Adrenal gland (tissue), 12 donors: Measurements from ENCODE around the gene TOM1L1. TPM values are rescaled to one million over a fixed set of nuclear protein-coding genes. Genes with fewer than 3 reads are reported as not detected.

ENCODE experiments used
- DNase-seq, 7 donors: peaks; one replicate each; pipeline ENCODE4 v3.0.0-alpha.2; 2019 to 2020
- H3K27ac ChIP-seq, 5 donors: fragments of 200-600 bp; sonication (generic) in 4 of 5; 1 replicate in 3 of 5; 2 replicates in 2 of 5; pipeline versions ENCODE4 v1.5.1 to v1.8.0; 2016 to 2020; ENCODE audit warnings: mild to moderate bottlenecking in 1 of 5
- H3K27me3 ChIP-seq: fragments of 200-600 bp; 2 replicates; pipeline ENCODE4 v1.8.0; 2021
- H3K36me3 ChIP-seq, 2 donors: fragments of 200-600 bp; replicated peaks in 1 of 2; 1 replicate in 1 of 2; 2 replicates in 1 of 2; pipeline versions ENCODE4 v1.5.1 to v1.8.0; 2018 to 2022
- H3K4me1 ChIP-seq, 2 donors: fragments of 200-600 bp; replicated peaks in 1 of 2; 1 replicate in 1 of 2; 2 replicates in 1 of 2; pipeline versions ENCODE4 v1.5.1 to v1.8.0; 2018 to 2021
- H3K4me3 ChIP-seq, 4 donors: fragments of 200-600 bp; sonication (generic) in 3 of 4; one replicate each; pipeline ENCODE4 v1.5.1; 2016 to 2018
- H3K9me3 ChIP-seq, 3 donors: fragments of 200-600 bp; sonication (generic) in 1 of 3; replicated peaks in 1 of 3; 1 replicate in 2 of 3; 2 replicates in 1 of 3; pipeline versions ENCODE4 v1.5.1 to v1.8.0; 2016 to 2021
- CTCF ChIP-seq, 6 experiments: fragments of 450-650 bp in 4 of 6; fragments of 200-600 bp in 2 of 6; sonication (generic) in 1 of 6; IDR thresholded peaks; 1 replicate in 5 of 6; 2 replicates in 1 of 6; pipeline versions ENCODE4 v1.5.1 to v1.8.0; 2016 to 2021; ENCODE audit warnings: antibody characterized with exemption in 6 of 6, mild to moderate bottlenecking in 2 of 6, moderate library complexity in 1 of 6
- POLR2A ChIP-seq, 2 donors: fragments of 450-650 bp; IDR thresholded peaks; one replicate each; pipeline ENCODE4 v1.6.1; 2017; ENCODE audit warnings: antibody characterized with exemption in 2 of 2, mild to moderate bottlenecking in 2 of 2, moderate library complexity in 1 of 2
- WGBS, 4 donors: extraction: QIAGEN DNeasy Blood & Tissue Kit in 2 of 4; methylation state at CpG; one replicate each; pipeline versions ENCODE4 v1.1.5 to v1.1.7; 2013 to 2017; 5-methylcytosine and 5-hydroxymethylcytosine counted together
- intact Hi-C, 2 donors: fragments of 100-400 bp; cut with DNase I; formaldehyde crosslinking; loops; one replicate each; pipeline versions ENCODE4 v1.14.1 to v1.15.0; 2022 to 2023
- polyA plus RNA-seq, 3 donors: library from polyadenylated mRNA; stranded (reverse); fragments of 200-250 nt in 2 of 3; fragments of 350-450 nt in 1 of 3; fragmentation: Illumina TruSeq in 1 of 3; extraction: RNeasy Lipid Tissue Mini Kit (QIAGEN cat#74804) in 1 of 3; gene quantifications; one replicate each; pipeline ENCODE4 v1.2.3, GENCODE V29; 2013 to 2014
- small RNA-seq, 2 donors: library from RNA; depleted of rRNA; stranded (forward); fragments of <200 nt; gene quantifications; one replicate each; pipeline ENCODE3, GENCODE V24; 2016
- total RNA-seq, 9 donors: library from RNA; depleted of rRNA in 4 of 9; stranded (reverse); fragments of >200 nt in 4 of 9; fragments of 120-200 nt in 1 of 9; fragmentation: NEBNext Ultra II Directional in 1 of 9; extraction: Animal tissue kit (Norgen Biotek cat#: 25700) in 1 of 9; gene quantifications; one replicate each; pipeline versions ENCODE4 v1.1.0 to v1.2.4, GENCODE V29; 2013 to 2023
- donor health status: healthy with polysubstance abuse.
- donor health status: Bipolar disorder and iron deficiency.
- donor health status: DM: yes; HTN: yes; CAD: no.
- donor health status: DM: no; HTN: no; CAD: no.
- donor health status: DM: no; HTN: no; CAD: no.
- donor health status: DM: yes; HTN: yes; CAD: no.

The TOM1L1 gene
- total and polyA plus RNA-seq, 12 donors: 8.1 to 44.0 (median 31.9) TPM

DNA sequence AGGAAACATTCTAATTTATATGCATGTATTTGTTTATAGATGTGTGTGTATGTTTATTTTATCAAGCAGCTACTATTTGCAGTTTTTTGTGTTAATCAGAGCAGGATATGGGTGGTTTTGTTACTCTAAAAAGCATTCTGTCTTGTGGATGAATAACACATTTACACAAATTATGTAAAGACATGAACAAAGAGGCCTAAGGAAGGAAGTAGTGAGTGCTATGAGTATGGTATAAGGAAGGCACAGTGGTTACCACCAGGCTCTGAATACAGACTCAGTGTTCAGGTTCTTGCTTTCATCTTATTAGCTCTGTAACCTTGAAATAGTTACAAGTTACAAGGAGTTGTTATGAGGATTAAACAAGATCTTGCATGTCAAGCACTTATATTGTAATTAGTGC is 101.8 kb downstream of the TOM1L1 start:
- no peaks in the 10 kb centered on the region for H3K9me3 ChIP-seq
- DNase-seq: no peak
- H3K4me3 ChIP-seq: no peak overlapping the region
- no peak for TF ChIP-seq CTCF (IDR thresholded peaks at IDR 0.05)
- no peak for TF ChIP-seq POLR2A (IDR thresholded peaks at IDR 0.05)
- H3K27me3 ChIP-seq: no peaks in the 10 kb centered on the region
- H3K4me1 ChIP-seq: no peaks in the 10 kb centered on the region
- intact Hi-C loops: no loop called here
- no peak overlapping the region for H3K27ac ChIP-seq
- no peaks in the 10 kb centered on the region for H3K36me3 ChIP-seq

DNA sequence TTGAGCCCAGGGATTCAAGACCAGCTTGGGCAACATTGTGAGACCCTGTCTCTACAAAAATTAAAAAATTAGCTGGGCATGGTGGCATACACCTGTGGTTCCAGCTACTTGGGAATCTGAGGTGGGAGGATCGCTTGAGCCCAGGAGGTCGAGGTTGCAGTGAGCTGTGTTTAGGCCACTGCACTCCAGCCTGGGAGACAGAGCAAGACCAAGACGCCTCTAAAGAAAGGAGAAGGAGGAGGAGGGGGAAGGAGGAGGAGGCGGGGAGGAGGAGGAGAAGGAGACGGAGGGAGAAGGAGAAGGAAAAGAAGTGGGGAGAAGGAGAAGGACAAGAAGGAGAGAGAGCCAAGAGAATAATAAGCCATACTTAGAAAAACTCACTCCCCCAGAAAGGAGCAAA is 103.8 kb downstream of the TOM1L1 start:
- H3K9me3 ChIP-seq: no peaks in the 10 kb centered on the region
- no peak overlapping the region for H3K4me3 ChIP-seq

DNA sequence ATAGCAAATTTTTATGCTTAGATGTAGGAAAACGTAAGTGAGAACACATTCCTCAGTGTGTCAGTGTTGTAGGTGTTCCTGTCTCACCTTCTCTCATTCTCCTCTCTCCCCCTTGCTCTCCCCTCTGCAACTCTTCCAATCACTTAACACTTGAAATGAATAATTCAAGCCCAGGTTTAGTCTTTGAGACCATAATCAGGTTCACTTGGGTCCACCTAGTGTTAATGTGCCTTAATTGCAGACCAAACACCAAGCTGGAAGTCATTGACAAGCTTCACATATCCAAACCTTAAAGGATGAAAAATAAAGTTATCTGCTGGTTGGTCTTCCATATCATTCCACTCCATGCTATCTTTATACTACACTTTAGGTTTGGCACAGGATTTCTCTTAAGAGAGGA is 104.9 kb downstream of the TOM1L1 start:
- Histone ChIP-seq H3K9me3 (no peaks in the 10 kb centered on the region), H3K4me1 (no peaks in the 10 kb centered on the region), H3K27me3 (no peaks in the 10 kb centered on the region), H3K27ac (no peak overlapping the region), H3K4me3 (no peak overlapping the region), H3K36me3 (no peaks in the 10 kb centered on the region)
- TF ChIP-seq POLR2A (IDR thresholded peaks at IDR 0.05): no peak
- peak in 3 of 6 experiments; percentile 20 to 25 (median 24) for TF ChIP-seq CTCF (IDR thresholded peaks at IDR 0.05)
- DNase-seq: no peak
- 83 to 98% (median 95%) methylated on average over 1 of the region's 1 CpG for WGBS, 4 donors
- intact Hi-C loops: no loop called here

More for the DNA sequence above, 103.8 kb downstream of the TOM1L1 start:
- Histone ChIP-seq H3K4me1 (no peaks in the 10 kb centered on the region), H3K27ac (no peak overlapping the region), H3K36me3 (no peaks in the 10 kb centered on the region), H3K27me3 (no peaks in the 10 kb centered on the region)
- no peak for TF ChIP-seq CTCF (IDR thresholded peaks at IDR 0.05)
- no peak for TF ChIP-seq POLR2A (IDR thresholded peaks at IDR 0.05)
- intact Hi-C loops: no loop called here
- 90 to 92% (median 90%) methylated on average over 5 of the region's 5 CpGs for WGBS, 4 donors
- no peak for DNase-seq

Small RNA genes lying within 50 kb of the gene (small RNA-seq; reads per million reads assigned to genes)
- 0 reads per million in 2 donors for gene AC007485.1

Other genes starting within 250 kb of the TOM1L1 start
- gene COX11, start 67.8 kb downstream of the TOM1L1 start, total RNA-seq: 10 to 100 TPM; 37.5 to 63.5 (median 53.2) TPM
- 10 to 100 TPM; 16.8 to 32.8 (median 26.9) TPM for gene COX11, start 67.8 kb downstream of the TOM1L1 start, polyA plus RNA-seq
- gene STXBP4, start 67.9 kb downstream of the TOM1L1 start, total RNA-seq: 10 to 100 TPM in 7 of 9 donors, 1 to 10 TPM in 2; 6.0 to 50.7 (median 13.6) TPM
- gene STXBP4, start 67.9 kb downstream of the TOM1L1 start, polyA plus RNA-seq: 10 to 100 TPM in 1 of 3 donors, 1 to 10 TPM in 1, under 1 TPM in 1; 0.81 to 11.2 (median 3.5) TPM